Astrocyte of the hippocampus (primary cell): Measurements from ENCODE around the gene DIMT1.

Experiments used
- DNase-seq: peaks from one replicate; pipeline ENCODE4 v3.0.0; 2011; ENCODE audit warnings: low read depth, low spot score

Gene DIMT1

DNA sequence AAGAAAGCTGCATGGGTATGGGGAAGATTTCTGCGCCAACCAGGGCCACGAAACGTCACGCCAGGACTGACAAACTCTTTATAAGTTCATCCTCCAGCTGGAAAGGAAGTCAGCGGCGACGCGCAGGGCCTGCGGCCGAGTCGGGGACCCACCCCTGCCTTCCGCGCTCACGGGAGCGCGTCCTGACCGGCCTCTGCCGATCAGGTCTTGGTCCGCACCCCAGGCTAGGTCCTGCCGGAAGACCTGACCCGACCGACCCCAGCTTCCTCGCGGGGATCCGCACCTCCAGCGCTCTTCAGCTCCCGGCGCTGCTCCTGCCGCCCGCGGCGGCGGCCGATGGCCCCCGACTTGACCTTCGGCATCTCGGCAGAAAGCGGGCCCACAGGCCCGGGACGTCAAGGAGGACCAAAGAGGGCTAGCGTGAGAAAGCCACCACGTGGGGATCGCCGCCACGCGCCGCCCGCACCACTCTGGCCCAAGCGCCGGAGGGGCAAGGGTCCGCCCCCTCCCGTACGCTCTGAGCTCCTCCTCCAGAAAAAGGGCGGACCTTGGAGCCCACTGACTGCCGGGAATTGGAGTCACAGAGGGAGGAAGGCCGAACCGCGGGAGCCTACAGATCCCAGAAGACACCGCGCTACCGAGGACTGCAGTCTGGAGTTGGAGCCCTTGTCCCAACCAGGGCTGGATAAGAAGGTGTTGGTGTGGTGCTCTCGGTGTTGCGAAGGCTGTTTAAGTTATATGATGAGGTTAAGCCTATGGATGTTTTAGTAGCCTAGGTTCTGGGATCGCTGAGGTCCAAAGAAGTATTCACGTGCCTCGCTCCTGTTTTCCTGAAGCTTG lies at the start of gene DIMT1:
DIMT1 (minus strand) TSS at position 495 of the 840 bp plus-strand sequence; CDS start at position 362, 133 bp downstream.
- peak; percentile 99 for DNase-seq

GRCh38 chr5:62450259-62450658 lies 46.6 kb upstream of the DIMT1 start:
- no peak for DNase-seq

DNA sequence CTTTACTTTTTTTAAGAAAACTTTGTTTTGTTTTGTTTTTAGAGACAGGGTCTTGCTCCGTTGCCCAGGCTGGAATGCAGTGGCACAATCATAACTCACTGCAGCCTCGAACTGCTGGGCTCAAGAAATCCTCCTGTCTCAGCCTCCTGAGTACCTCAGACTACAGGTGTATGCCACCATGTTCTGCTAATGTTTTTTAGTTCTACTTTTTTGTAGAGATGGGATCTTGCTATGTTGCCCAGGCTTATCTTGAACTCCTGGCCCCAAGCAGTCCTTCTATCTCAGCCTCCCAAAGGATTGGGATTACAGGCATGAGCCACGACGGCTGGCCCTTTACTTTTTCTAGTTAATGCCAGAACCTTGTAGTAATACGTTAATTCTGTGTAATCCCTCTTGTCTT lies 44.8 kb upstream of the DIMT1 start:
- DNase-seq, result no peak

- DNase-seq, result no peak
Observed at GRCh38 chr5:62432621-62433064, 28.9 kb upstream of the DIMT1 start.

- DNase-seq, result peak; percentile 44
Observed at GRCh38 chr5:62431735-62432620, 28.3 kb upstream of the DIMT1 start.

DNA sequence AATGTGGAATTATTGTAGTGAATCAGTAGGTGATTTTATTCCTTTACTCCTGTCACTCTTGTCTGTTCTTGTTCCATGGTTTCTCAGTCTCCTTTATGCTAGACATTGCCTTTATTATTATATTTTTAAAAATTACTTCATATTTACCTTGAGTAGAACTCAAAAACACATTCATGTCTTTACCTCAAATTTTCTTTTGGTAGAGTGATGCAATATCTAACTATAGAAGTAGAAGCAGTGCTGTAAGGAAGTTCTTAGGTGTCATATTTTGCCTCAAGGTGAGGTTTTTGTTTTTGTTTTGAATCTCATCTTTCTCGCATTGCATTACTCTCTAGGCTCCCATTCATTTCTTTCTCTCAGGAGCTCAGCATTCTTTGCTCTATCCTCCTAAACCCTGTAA lies 21.1 kb upstream of the DIMT1 start:
- no peak for DNase-seq

- no peak for DNase-seq
Observed at GRCh38 chr5:62421414-62421813, 17.7 kb upstream of the DIMT1 start.

- DNase-seq, result no peak
Observed at GRCh38 chr5:62419609-62420008, 15.9 kb upstream of the DIMT1 start.

- no peak for DNase-seq
Observed at GRCh38 chr5:62418462-62419076, 14.9 kb upstream of the DIMT1 start.

GRCh38 chr5:62413711-62414110 lies 10.0 kb upstream of the DIMT1 start:
- no peak for DNase-seq

GRCh38 chr5:62412549-62413329 lies 9.0 kb upstream of the DIMT1 start, which contains the start of gene IPO11:
TSS of gene IPO11 (plus strand) at chr5:62412763. CDS start at chr5:62437280, 24,517 bp downstream.
- DNase-seq, result peak; percentile 100

DNA sequence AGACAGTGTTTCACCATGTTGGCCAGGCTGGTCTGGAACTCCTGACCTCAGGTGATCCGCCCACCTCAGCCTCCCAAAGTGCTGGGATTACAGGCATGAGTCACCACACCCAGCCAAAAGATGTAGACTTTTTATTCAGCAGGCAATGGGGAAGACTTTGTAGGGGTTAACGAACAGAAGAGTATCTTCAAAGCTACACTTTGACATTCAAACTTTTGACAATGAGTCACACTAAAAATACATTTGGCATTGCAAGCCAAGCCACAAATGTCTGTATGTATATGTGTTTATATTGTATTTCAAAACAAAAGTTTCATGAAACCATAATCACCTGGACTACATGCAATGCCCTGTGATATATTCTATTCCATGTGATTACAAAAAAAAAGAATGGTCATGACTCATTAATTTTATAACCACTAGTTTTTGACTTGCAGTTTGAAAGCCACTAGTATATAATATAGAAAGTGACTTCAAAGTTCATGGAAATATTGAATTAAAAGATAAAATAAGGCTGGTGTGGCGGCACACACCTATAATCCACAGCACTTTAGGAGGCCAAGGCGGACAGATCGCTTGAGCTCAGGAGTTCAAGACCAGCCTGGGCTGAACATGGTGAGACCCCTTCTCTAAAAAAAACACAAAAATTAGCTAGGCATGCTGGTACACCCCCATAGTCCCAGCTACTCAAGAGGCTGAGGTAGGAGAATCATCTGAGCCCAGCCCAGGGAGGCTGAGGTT lies 8.3 kb downstream of the DIMT1 start:
- no peak for DNase-seq

- no peak for DNase-seq
Observed at GRCh38 chr5:62386824-62387223, 16.9 kb downstream of the DIMT1 start.

- no peak for DNase-seq
Observed at GRCh38 chr5:62385816-62386400, 17.8 kb downstream of the DIMT1 start.

- no peak for DNase-seq
Observed at GRCh38 chr5:62385131-62385530, 18.6 kb downstream of the DIMT1 start.

DNA sequence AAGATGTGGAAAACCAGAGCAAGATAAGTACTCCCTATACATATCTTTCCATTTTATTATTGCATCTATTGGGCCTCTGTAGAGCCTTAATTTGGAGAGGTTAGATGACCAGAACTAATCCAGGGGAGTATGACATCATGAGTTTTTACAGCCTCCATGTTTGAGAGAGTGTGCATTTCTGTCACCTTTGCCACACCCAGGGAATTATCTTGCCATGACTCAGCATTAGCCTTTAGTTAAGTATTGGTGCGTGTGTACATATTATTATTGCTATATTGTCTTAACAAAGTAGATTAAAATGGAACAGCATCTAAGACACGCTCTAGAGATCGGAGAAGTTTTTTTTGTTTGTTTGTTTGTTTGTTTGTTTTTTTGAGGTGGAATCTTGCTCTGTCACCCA lies 27.6 kb downstream of the DIMT1 start:
- no peak for DNase-seq

- DNase-seq, result no peak
Observed at GRCh38 chr5:62375627-62376026, 28.1 kb downstream of the DIMT1 start.

- DNase-seq, result no peak
Observed at GRCh38 chr5:62374090-62374489, 29.6 kb downstream of the DIMT1 start.

DNA sequence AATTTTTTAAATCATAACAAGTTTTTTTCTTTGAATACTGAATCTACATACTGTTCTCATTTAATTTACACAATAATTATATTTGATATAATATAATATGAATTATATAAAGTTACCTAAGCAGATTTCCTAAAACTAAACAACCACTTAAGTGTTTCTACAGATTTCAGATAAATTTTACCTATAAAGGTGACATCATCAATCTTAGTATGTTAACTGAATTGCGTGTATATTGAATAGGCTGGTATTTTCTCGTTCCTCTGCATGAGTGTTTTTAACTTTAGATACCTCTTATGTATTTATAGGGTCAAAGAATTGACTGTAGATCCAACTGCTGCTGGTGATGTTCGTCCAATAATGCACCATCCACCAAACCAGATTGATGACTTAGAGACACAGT lies 30.3 kb downstream of the DIMT1 start:
- no peak for DNase-seq

GRCh38 chr5:62372600-62372999 lies 31.1 kb downstream of the DIMT1 start:
- DNase-seq, result no peak
